WTC11 (cell line): ENCODE results near the gene ZFP92.

ENCODE experiments used
- MXD4 ChIP-seq: fragments of 250-450 bp; sonication (Bioruptor Pico); IDR thresholded peaks from 2 replicates; pipeline ENCODE4 v1.8.0; 2021; ENCODE audit warnings: mild to moderate bottlenecking, moderate library complexity, borderline replicate concordance
- TF ChIP-seq, protein P1 (sequence below): fragments of 200-600 bp; IDR thresholded peaks from 2 replicates; pipeline ENCODE4 v1.8.0; 2022; ENCODE audit warnings: antibody characterized with exemption
- TF ChIP-seq, protein P2 (sequence below): sonication (generic); formaldehyde crosslinking; conservative IDR thresholded peaks from 2 replicates; pipeline ENCODE4 v1.8.1; 2023; ENCODE audit warnings: mild to moderate bottlenecking, low read depth, missing genetic modification reagents, moderate library complexity

DNA sequence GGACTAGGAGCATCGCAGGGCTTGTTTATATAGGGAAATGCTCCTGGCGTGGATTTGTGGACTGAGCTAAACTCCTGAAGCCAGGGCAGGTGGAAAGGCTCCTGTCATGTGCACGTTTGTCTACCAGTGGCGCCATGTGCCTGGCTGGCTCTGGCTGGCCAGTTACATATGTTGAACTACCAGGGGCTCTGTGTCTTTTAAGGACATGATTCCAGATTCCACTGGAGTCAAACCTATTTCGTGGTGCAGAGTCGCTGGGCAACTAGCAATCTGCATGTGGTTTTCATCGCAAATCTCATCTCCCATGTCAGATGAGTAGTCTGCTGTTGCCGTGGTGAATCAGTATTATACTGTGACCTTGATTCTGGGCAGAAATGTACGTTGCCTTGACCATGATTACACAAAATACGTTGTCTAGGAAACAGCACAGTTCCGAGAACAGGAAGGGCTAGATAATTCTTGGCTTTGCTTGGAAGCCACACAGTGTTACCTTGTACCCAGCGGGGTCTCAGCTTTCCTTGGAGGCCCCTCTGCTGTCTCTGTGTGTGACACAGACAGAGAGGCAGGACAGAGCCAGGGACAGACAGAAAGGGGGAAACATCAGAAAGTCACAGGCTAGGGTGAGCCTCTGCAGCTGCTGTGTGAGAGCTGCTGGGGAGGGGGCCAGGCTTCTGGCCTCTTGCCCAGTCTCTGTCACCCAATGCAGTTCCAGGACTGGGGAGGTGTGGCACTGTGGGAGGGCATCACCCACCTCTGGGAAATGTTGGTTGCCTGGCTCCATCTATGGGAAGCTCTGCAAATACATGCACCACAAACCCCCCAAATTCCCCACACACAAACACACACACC lies 29.4 kb upstream of the ZFP92 start:
- TF ChIP-seq, protein P1, sequence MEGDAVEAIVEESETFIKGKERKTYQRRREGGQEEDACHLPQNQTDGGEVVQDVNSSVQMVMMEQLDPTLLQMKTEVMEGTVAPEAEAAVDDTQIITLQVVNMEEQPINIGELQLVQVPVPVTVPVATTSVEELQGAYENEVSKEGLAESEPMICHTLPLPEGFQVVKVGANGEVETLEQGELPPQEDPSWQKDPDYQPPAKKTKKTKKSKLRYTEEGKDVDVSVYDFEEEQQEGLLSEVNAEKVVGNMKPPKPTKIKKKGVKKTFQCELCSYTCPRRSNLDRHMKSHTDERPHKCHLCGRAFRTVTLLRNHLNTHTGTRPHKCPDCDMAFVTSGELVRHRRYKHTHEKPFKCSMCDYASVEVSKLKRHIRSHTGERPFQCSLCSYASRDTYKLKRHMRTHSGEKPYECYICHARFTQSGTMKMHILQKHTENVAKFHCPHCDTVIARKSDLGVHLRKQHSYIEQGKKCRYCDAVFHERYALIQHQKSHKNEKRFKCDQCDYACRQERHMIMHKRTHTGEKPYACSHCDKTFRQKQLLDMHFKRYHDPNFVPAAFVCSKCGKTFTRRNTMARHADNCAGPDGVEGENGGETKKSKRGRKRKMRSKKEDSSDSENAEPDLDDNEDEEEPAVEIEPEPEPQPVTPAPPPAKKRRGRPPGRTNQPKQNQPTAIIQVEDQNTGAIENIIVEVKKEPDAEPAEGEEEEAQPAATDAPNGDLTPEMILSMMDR = no peak
- no peak for TF ChIP-seq MXD4 (CRISPR knock-in tag)
- TF ChIP-seq, protein P2, sequence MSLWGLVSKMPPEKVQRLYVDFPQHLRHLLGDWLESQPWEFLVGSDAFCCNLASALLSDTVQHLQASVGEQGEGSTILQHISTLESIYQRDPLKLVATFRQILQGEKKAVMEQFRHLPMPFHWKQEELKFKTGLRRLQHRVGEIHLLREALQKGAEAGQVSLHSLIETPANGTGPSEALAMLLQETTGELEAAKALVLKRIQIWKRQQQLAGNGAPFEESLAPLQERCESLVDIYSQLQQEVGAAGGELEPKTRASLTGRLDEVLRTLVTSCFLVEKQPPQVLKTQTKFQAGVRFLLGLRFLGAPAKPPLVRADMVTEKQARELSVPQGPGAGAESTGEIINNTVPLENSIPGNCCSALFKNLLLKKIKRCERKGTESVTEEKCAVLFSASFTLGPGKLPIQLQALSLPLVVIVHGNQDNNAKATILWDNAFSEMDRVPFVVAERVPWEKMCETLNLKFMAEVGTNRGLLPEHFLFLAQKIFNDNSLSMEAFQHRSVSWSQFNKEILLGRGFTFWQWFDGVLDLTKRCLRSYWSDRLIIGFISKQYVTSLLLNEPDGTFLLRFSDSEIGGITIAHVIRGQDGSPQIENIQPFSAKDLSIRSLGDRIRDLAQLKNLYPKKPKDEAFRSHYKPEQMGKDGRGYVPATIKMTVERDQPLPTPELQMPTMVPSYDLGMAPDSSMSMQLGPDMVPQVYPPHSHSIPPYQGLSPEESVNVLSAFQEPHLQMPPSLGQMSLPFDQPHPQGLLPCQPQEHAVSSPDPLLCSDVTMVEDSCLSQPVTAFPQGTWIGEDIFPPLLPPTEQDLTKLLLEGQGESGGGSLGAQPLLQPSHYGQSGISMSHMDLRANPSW (CRISPR knock-in tag) = no peak
